ENCODE results near the gene GFOD1. TPM values are rescaled to one million over a fixed set of nuclear protein-coding genes. Genes with fewer than 3 reads are reported as not detected.

Gene GFOD1
- total and polyA plus RNA-seq, 10 of the 15 experiments (the other 5 are each of a cell fraction or from before 2014, with no cell fraction given), result 6.5 to 41.4 (median 16.0) TPM

DNA sequence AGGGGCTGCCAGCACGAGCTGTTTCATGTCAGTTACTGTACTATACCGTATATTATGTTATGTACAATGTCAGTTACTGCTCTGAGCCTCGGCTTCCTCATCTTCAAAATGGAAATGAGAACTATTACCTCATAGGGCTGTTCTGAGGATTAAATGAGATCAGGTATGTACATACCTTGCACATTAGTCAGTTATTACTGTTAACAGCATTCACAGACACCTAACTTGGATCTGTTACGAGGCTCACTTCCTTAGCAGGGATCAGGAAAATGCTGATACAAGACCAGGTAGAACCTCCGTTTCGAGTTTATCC lies 89.4 kb downstream of the GFOD1 start:
- Histone ChIP-seq H3K27ac (ENCODE audit: control insufficient read depth, insufficient read depth) (no peak overlapping the region; the same call in 1 of the 2 replicates), H3K27me3 (replicated peaks in 1 of 2; ENCODE audit: control insufficient read depth in 2 of 2, insufficient read depth in 2 of 2, low read length in 1 of 2) (no peaks in the 10 kb centered on the region), H3K4me1 (ENCODE audit: control insufficient read depth, insufficient read depth, low read length) (peaks cover 42% of the 10 kb centered on the region), H2AFZ (ENCODE audit: control insufficient read depth, low read depth, low read length) (no peak overlapping the region), H3K36me3 (ENCODE audit: control insufficient read depth in 2 of 2, insufficient read depth in 2 of 2, low read length in 1 of 2) (peaks cover 0 to 2% of the 10 kb centered on the region in 2 experiments; a peak in 1 of 4 replicates), H4K20me1 (ENCODE audit: control insufficient read depth, insufficient read depth) (no peaks in the 10 kb centered on the region), H3K4me3 (no peak overlapping the region), H3K9me3 (replicated peaks; ENCODE audit: control insufficient read depth, insufficient read depth, low read length) (no peaks in the 10 kb centered on the region), H3K4me2 (ENCODE audit: control insufficient read depth, insufficient read depth) (0 out of 2 replicates have a peak overlapping the region, but pooled peaks have one; percentile 60), H3K9ac (ENCODE audit: control insufficient read depth, insufficient read depth, low read length) (no peak overlapping the region), H3K79me2 (ENCODE audit: control insufficient read depth, insufficient read depth, low read length) (peaks cover 37% of the 10 kb centered on the region)
- intact Hi-C loops (cut with micrococcal nuclease; ENCODE audit: unreplicated experiment), result no loop called here
- 67% methylated on average over 6 of the region's 6 CpGs for WGBS (ENCODE audit: insufficient coverage, insufficient replicate concordance, low lambda C conversion rate, missing lambda C conversion rate)
- FAIRE-seq (no peak), ATAC-seq (peak; percentile 14), DNase-seq (ENCODE audit: low read depth, low spot score) (no peak)
- ChIA-PET CTCF (interaction anchor here (1.2 to 7.6 kb wide), 5 partner anchors 10 to 177 kb away, joined by 3 to 60 read pairs (median 7); partner anchors contain the start of gene SIRT5), POLR2A (interaction anchor here (0.6 to 8.4 kb wide), 4 partner anchors 9 to 1124 kb away, joined by 3 to 96 read pairs (median 7); no protein-coding TSS in a partner anchor), SMC1A (ENCODE audit: uncharacterized antibody, unreplicated experiment) (interaction anchor here (0.8 to 12.3 kb wide), 11 partner anchors 9 to 58 kb away, joined by 3 to 240 read pairs (median 6); no protein-coding TSS in a partner anchor), RAD21 (ENCODE audit: unreplicated experiment) (interaction anchor here (0.9 to 8.4 kb wide), 6 partner anchors 15 to 177 kb away, joined by 3 to 109 read pairs (median 4); partner anchors contain the start of gene SIRT5)
- in situ Hi-C loops (cut with MboI), result no loop called here
- TF ChIP-seq NFYB (IDR thresholded peaks at IDR 0.05; ENCODE audit: insufficient read depth, low read depth, low read length) (no peak), KDM1A (IDR thresholded peaks at IDR 0.05; ENCODE audit: borderline replicate concordance) (no peak), ATF3 (IDR thresholded peaks at IDR 0.05; ENCODE audit: borderline replicate concordance, extremely low read depth, low read depth, low read length) (no peak), NR2F1 (conservative IDR thresholded peaks at IDR 0.05) (no peak), ZNF687 (IDR thresholded peaks at IDR 0.05) (no peak), PAX8 (IDR thresholded peaks at IDR 0.05) (no peak), ATF7 (IDR thresholded peaks at IDR 0.05; ENCODE audit: low read depth) (no peak)
- TF ChIP-seq, protein P1, sequence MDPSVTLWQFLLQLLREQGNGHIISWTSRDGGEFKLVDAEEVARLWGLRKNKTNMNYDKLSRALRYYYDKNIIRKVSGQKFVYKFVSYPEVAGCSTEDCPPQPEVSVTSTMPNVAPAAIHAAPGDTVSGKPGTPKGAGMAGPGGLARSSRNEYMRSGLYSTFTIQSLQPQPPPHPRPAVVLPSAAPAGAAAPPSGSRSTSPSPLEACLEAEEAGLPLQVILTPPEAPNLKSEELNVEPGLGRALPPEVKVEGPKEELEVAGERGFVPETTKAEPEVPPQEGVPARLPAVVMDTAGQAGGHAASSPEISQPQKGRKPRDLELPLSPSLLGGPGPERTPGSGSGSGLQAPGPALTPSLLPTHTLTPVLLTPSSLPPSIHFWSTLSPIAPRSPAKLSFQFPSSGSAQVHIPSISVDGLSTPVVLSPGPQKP (IDR thresholded peaks at IDR 0.05; ENCODE audit: low read depth, low read length), result no peak
- TF ChIP-seq, protein P2, sequence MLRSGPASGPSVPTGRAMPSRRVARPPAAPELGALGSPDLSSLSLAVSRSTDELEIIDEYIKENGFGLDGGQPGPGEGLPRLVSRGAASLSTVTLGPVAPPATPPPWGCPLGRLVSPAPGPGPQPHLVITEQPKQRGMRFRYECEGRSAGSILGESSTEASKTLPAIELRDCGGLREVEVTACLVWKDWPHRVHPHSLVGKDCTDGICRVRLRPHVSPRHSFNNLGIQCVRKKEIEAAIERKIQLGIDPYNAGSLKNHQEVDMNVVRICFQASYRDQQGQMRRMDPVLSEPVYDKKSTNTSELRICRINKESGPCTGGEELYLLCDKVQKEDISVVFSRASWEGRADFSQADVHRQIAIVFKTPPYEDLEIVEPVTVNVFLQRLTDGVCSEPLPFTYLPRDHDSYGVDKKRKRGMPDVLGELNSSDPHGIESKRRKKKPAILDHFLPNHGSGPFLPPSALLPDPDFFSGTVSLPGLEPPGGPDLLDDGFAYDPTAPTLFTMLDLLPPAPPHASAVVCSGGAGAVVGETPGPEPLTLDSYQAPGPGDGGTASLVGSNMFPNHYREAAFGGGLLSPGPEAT (IDR thresholded peaks at IDR 0.05; ENCODE audit: low read depth), result no peak
- no TSS peak for BruUV-seq (replicated peaks)

Data from GM12878 (cell line).